ENCODE data around the gene RPS6KA4.
A peak's percentile ranks its signal among the peaks of the same experiment; 100 is the strongest.

RPS6KA4 gene

GRCh38 chr11:64348383-64349024 is 10.5 kb upstream of the RPS6KA4 start:
- peak; percentile 42 for DNase-seq (ENCODE audit: low read depth, low spot score)

- DNase-seq (ENCODE audit: low read depth, low spot score): no peak
Observed at GRCh38 chr11:64349025-64349387, 10.0 kb upstream of the RPS6KA4 start.

DNA sequence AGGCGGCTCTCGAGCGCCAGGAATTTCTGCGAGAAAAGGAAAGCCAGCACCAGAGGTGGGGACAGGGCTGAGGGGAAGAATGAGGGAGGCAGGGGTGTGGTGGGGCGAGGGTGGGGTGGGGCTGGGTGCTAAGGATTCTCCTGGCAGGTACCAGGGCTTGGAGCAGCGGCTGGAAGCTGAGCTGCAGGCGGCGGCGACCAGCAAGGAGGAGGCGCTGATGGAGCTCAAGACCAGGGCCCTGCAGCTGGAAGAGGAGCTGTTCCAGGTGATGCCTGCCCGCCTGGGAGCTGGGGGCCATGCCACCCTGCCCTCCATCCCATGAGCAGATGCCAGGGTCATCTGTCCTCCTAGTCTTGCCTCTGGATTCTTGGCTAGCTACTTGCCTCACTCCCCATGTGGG is 9.6 kb upstream of the RPS6KA4 start:
- no peak for DNase-seq (ENCODE audit: low read depth, low spot score)

DNA sequence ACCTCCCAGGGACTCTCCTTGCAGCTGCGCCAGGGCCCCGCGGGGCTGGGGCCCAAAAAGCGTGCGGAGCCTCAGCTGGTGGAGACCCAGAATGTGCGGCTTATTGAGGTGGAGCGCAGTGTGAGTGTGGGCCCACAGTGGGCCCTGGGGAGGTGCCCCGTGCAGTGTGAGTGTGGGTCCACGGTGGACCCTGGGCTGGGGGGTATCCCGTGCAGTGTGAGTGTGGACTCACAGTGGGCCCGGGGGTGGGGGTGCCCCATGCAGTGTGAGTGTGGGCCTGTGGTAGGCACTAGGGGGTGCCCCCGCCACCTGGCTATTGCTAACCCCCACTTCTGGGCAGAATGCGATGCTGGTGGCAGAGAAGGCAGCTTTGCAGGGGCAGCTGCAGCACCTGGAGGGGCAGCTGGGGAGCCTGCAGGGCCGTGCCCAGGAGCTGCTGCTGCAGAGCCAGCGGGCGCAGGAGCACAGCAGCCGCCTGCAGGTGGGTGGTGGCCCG is 7.8 kb upstream of the RPS6KA4 start:
- DNase-seq (ENCODE audit: low read depth, low spot score): no peak

DNA sequence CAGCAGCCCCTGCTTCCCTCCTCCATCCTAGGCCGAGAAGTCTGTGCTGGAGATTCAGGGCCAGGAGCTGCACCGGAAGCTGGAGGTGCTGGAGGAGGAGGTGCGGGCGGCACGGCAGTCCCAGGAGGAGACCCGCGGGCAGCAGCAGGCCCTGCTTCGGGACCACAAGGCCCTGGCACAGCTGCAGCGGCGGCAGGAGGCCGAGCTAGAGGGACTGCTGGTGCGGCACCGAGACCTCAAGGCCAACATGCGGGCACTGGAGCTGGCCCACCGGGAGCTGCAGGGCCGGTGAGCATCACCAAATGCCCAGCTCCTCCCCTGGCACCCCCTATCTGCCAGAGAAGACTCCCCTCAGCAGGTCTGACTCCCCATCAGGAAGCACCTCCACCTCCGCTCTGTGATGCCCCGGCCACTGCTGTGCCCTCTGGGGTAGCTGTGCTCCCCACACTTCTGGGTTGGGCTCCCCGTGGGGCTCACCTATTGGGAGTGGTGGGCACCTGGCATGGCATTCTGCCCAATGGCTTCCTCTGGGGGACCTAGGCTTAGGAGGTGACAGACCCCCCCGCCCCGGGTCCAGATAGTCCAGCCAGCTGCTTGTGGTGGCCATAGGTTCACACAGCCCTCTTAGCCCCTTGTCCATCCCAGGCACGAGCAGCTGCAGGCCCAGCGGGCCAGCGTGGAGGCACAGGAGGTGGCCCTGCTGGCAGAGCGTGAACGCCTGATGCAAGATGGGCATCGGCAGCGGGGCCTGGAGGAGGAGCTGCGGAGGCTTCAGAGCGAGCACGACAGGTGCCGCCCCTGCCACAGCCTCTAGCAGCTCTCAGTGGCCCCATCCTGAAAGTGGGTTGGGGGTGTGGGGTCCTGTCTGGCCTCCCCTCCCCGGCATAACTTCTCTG is 6.6 kb upstream of the RPS6KA4 start:
- DNase-seq (ENCODE audit: low read depth, low spot score): no peak

GRCh38 chr11:64352995-64353714 is 5.8 kb upstream of the RPS6KA4 start:
- DNase-seq (ENCODE audit: low read depth, low spot score): no peak

DNA sequence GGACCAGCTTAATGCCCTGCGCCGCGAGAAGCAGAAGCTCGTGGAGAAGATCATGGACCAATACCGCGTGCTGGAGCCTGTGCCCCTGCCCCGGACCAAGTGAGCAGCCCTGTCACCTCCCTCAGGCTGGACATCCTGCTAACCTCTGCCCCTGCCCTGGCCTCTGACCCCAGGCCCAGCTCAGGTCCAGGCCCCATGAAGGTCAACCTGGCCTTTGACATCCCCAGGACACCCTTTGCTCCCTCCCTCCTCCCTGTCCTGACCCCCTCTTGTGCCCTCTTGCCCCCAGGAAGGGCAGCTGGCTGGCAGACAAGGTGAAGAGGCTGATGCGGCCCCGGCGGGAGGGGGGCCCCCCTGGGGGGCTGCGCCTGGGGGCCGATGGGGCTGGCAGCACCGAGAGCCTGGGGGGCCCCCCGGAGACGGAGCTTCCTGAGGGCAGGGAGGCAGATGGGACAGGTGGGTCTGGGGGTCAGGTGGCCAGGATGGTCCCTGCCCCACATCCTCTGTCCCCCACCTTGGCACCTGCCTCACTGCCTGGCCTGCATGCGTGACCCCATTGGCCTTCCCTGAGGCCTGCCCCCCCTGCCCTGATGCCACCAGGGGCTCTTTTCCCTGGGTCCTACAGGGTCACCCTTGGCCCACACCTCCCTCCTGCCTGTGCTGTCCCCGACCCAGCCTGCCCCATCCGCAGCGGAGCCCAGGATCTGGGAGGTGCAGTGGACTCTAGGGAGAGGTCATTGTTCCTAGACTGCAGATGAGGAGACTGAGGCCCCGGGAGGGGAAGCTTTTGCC is 5.1 kb upstream of the RPS6KA4 start:
- DNase-seq (ENCODE audit: low read depth, low spot score): no peak

DNA sequence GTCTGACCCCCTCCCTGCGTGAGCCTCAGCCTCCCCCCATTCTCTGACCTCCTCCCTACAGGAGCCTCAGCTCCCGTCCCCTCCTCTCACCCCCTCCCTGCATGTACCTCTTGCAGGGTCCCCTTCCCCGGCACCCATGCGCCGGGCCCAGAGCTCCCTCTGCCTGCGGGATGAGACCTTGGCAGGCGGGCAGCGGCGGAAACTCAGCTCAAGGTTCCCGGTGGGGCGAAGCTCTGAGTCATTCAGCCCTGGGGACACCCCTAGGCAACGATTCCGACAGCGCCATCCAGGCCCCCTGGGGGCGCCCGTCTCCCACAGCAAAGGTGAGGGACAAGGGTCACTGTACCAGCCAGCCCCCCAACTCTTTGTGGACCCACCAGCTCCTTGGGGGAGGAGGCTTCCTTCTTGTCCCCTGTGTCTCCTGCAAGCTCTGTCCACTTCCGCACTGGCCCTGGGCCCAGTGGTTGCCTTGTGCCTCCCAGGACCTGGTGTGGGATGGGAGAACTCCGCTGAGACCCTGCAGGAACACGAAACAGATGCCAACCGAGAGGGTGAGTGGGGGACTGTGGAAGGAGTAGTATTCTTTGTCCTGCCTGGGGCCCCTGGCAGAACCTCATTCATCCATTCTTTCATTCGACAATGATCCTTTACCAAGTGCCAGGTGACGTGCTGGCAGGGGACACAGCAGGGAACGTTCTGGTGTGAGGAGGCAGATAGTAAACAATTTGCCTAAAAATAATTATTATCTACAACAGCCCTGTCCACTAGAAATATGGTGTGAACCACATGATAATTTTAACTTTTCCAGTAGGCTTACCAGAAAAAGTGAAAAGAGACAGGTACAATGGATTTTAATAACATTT is 3.7 kb upstream of the RPS6KA4 start:
- peak; percentile 86 for DNase-seq (ENCODE audit: low read depth, low spot score)

DNA sequence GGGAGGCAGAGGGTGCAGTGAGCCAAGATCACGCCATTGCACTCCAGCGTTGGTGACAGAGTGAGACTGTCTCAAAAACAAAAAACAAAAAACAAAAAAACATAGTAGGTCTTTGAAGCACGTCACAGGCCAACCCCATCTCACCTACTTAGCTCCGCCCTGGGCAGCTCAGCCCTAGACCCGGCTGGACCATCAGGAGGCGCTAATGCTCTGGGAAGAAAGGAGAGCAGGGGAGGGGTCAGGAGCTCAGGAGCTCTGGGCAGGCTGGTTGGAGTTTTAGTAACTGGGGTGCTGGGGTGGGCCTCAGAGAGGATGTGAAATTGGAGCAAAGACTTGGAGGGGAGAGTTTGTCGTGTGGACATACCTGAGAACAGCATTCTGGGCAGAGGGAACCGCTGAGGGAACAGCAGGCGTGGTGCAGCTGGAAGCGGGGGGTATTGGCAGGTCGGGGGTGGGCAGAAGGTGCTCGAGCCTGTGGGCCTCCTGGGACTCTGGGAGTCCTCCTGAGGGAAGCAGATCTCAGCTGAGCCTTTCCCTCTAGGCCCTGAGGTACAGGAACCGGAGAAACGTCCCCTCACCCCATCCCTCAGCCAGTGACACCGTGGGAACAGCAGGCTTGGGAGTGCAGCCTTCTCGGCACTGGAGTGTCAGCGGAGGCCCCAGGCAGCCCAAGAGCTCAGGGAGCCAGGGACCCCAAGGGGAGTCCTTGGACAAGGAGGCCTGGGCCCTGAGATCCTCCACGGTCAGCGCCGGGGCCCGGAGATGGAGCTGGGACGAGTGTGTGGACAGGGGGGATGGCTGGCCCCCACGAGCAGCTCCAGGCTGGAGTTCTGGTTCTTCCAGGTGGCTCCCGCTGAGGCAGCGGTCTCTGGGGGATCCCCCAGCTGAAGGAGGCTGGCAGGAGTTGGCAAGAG is 2.2 kb upstream of the RPS6KA4 start:
- peak; percentile 92 for DNase-seq (ENCODE audit: low read depth, low spot score)

- no peak for DNase-seq (ENCODE audit: low read depth, low spot score)
Observed at GRCh38 chr11:64357446-64357845, 1.5 kb upstream of the RPS6KA4 start.

GRCh38 chr11:64357904-64358535 is 942 bp upstream of the RPS6KA4 start:
- no peak for DNase-seq (ENCODE audit: low read depth, low spot score)

- no peak for DNase-seq (ENCODE audit: low read depth, low spot score)
Observed at GRCh38 chr11:64358536-64358906, 441 bp upstream of the RPS6KA4 start.

DNA sequence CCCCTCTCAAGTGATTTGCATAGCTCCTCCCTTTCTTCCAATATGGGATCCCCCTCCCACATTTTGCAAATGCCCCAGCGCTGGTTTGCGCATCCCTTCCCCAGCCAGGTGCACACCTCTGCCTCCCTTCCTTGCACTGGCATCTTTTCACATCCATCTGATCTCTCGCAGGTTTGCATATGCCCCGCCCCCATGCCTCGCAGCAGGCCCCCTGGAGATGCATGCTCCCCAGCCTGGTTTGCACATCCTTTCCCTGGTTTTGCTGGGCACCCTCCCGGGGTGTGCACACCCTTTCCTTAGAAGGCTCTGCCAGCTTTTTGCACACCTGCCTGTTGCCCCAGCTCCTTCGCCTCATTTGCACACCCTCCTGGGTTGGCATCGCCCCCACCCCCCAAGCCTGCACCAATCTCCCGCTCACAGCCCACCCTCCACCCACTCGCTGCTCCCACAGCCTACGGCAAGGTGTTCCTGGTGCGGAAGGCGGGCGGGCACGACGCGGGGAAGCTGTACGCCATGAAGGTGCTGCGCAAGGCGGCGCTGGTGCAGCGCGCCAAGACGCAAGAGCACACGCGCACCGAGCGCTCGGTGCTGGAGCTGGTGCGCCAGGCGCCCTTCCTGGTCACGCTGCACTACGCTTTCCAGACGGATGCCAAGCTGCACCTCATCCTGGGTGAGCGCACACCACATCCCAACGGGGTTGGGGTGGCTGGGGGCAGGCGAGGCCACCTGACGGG is 917 bp downstream of the RPS6KA4 start:
- DNase-seq (ENCODE audit: low read depth, low spot score): no peak

DNA sequence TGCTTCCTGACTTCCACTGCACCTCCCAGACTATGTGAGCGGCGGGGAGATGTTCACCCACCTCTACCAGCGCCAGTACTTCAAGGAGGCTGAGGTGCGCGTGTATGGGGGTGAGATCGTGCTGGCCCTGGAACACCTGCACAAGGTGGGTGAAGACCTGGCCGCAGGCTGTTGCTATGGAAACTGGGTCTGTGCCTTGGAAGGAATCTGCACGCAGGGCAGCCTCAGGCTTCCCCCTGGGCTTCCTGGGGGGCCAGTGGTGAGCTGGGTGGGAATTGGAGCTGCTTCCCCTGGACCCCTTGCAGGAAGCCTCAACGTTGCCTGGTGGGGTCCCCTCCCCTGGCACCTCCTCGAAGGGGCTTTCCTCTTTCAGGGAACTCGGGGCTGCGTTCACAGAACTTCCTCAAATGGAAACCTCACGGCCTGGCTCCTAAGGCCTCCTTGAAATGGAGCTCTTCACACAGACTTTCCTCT is 1.5 kb downstream of the RPS6KA4 start:
- DNase-seq (ENCODE audit: low read depth, low spot score): no peak

GRCh38 chr11:64361659-64362058 is 2.7 kb downstream of the RPS6KA4 start:
- no peak for DNase-seq (ENCODE audit: low read depth, low spot score)

GRCh38 chr11:64362339-64362738 is 3.4 kb downstream of the RPS6KA4 start:
- no peak for DNase-seq (ENCODE audit: low read depth, low spot score)

DNA sequence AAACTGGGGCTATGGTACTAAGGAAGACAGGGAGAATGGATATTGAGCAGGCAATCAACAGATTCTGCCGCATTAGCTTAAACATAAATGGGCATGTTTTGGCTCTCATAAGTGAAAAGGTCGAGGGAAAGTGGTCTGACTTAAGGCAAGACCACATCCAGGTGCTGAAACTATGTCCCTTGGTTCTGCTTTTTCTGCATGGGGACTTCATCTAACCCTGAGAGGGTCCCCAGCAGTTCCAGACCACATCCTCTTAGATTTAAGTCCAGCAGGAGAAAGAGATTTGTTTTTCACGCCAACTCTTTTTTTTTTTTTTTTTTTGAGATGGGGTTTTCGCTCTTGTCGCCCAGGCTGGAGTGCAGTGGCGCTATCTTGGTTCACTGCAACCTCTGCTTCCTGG is 5.5 kb downstream of the RPS6KA4 start:
- DNase-seq (ENCODE audit: low read depth, low spot score): no peak

GRCh38 chr11:64364911-64365310 is 5.9 kb downstream of the RPS6KA4 start:
- DNase-seq (ENCODE audit: low read depth, low spot score): no peak
